HepG2 (cell line): ENCODE measurements around the gene TPST1. TPM values are rescaled to one million over a fixed set of nuclear protein-coding genes. Genes with fewer than 3 reads are reported as not detected.

Source experiments
- ATAC-seq: fragments of 200-7000 bp; cut with Tn5 transposase; 3 replicates; pipeline ENCODE4 v1.9.1; 2020; ENCODE audit warnings: mild to moderate bottlenecking, moderate library complexity
- BruUV-seq: library from RNA; stranded (reverse); fragments of 400-500 nt; replicated peaks from 2 replicates; lab custom pipeline; 2021; lab: Mats Ljungman, UMichigan
- CTCF ChIA-PET: fragments of 300-600 bp; formaldehyde crosslinking; extraction: SDS; loops from one replicate; lab custom pipeline; 2021; ENCODE audit warnings: low total read pairs, inconsistent platforms, low intra/inter-chr PET ratio; lab: Yijun Ruan, JAX
- POLR2A ChIA-PET: fragments of 350-600 bp; sonication (Branson Sonifier 250); formaldehyde crosslinking; loops from one replicate; lab custom pipeline; 2020; ENCODE audit warnings: antibody characterized with exemption, inconsistent platforms; lab: Yijun Ruan, JAX
- DNase-seq: peaks from one replicate; pipeline ENCODE4 v3.0.0-alpha.2; 2015; ENCODE audit warnings: low spot score
- FAIRE-seq: peaks from 3 replicates; lab custom pipeline; 2011; peaks lifted over from hg19 to GRCh38; lab: Jason Lieb, UNC
- H2AFZ ChIP-seq: one replicate; pipeline ENCODE4 v1.6.1; 2011; ENCODE audit warnings: low read length, inconsistent platforms
- H3K27ac ChIP-seq: fragments of 300-600 bp; 3 replicates; pipeline ENCODE4 v1.8.0; 2011; ENCODE audit warnings: mixed run types, mild to moderate bottlenecking, mixed read lengths, low read length, inconsistent platforms; ENCODE audit not compliant: insufficient read depth; ENCODE audit errors: extremely low read length
- H3K27me3 ChIP-seq, 2 experiments: fragments of 200-600 bp in 1 of 2; 2 replicates in 1 of 2; 3 replicates in 1 of 2; pipeline versions ENCODE4 v1.6.0 to v1.8.0; 2011; ENCODE audit warnings: low read length in 2 of 2, mild to moderate bottlenecking in 2 of 2, moderate library complexity in 2 of 2, inconsistent platforms in 1 of 2; ENCODE audit not compliant: insufficient read depth in 2 of 2, control insufficient read depth in 1 of 2
- H3K36me3 ChIP-seq, 2 experiments: fragments of 200-600 bp in 1 of 2; replicated peaks in 1 of 2; 2 replicates in 1 of 2; 3 replicates in 1 of 2; pipeline versions ENCODE4 v1.5.1 to v1.8.0; 2011; ENCODE audit warnings: low read length in 2 of 2, inconsistent platforms in 1 of 2; ENCODE audit not compliant: insufficient read depth in 2 of 2, control insufficient read depth in 1 of 2
- H3K4me1 ChIP-seq: 2 replicates; pipeline ENCODE4 v1.5.1; 2012; ENCODE audit warnings: low read length, inconsistent platforms; ENCODE audit not compliant: insufficient read depth
- H3K4me2 ChIP-seq: 2 replicates; pipeline ENCODE4 v1.6.0; 2011; ENCODE audit warnings: low read depth, low read length, inconsistent platforms
- H3K4me3 ChIP-seq, 3 experiments: fragments of 200-600 bp in 1 of 3; sonication (generic), shearing (Covaris generic) in 1 of 3; replicated peaks in 1 of 3; 2 replicates each; pipeline ENCODE4 v1.5.1; 2011 to 2016; ENCODE audit warnings: low read length in 3 of 3, inconsistent platforms in 2 of 3, low read depth in 2 of 3, mild to moderate bottlenecking in 2 of 3, control low read depth in 1 of 3, mixed read lengths in 1 of 3; ENCODE audit not compliant: insufficient read depth in 1 of 3
- H3K79me2 ChIP-seq: one replicate; pipeline ENCODE4 v1.6.1; 2011; ENCODE audit warnings: low read length, inconsistent platforms; ENCODE audit not compliant: insufficient read depth
- H3K9ac ChIP-seq: 2 replicates; pipeline ENCODE4 v1.6.0; 2011; ENCODE audit warnings: mild to moderate bottlenecking, low read depth, low read length, inconsistent platforms; ENCODE audit not compliant: insufficient read depth
- H3K9me3 ChIP-seq: 2 replicates; pipeline ENCODE4 v1.5.1; 2012; ENCODE audit warnings: mild to moderate bottlenecking, low read length
- H4K20me1 ChIP-seq: 2 replicates; pipeline ENCODE4 v1.6.0; 2011; ENCODE audit warnings: inconsistent platforms, mild to moderate bottlenecking, low read length, moderate library complexity; ENCODE audit not compliant: insufficient read depth
- ARNTL ChIP-seq: sonication (generic); formaldehyde crosslinking; IDR thresholded peaks from 2 replicates; pipeline ENCODE4 v1.4.0; 2020; ENCODE audit warnings: mild to moderate bottlenecking, missing genetic modification reagents
- CHD2 ChIP-seq: IDR thresholded peaks from 2 replicates; pipeline ENCODE4 v1.6.1; 2011; ENCODE audit warnings: low read depth, low read length, improper control_type of control experiment
- HNRNPK ChIP-seq: fragments of 200-400 bp; formaldehyde crosslinking; IDR thresholded peaks from 2 replicates; pipeline ENCODE4 v1.6.1; 2018; ENCODE audit warnings: low read length, low read depth, moderate library complexity, mild to moderate bottlenecking; ENCODE audit not compliant: poor library complexity, severe bottlenecking
- MATR3 ChIP-seq: sonication (generic); formaldehyde crosslinking; IDR thresholded peaks from 2 replicates; pipeline ENCODE4 v1.4.0; 2020; ENCODE audit warnings: missing genetic modification reagents
- NFE2 ChIP-seq: sonication (generic); formaldehyde crosslinking; IDR thresholded peaks from 2 replicates; pipeline ENCODE4 v1.4.0; 2020; ENCODE audit warnings: missing genetic modification reagents
- PAWR ChIP-seq: sonication (generic); formaldehyde crosslinking; IDR thresholded peaks from 2 replicates; pipeline ENCODE4 v1.4.0; 2020; ENCODE audit warnings: missing genetic modification reagents, mild to moderate bottlenecking, borderline replicate concordance
- SMARCE1 ChIP-seq: fragments of 450-650 bp; IDR thresholded peaks from 2 replicates; pipeline ENCODE4 v1.6.1; 2017; ENCODE audit warnings: borderline replicate concordance
- ZNF136 ChIP-seq: sonication (generic); formaldehyde crosslinking; IDR thresholded peaks from 2 replicates; pipeline ENCODE4 v1.8.1; 2022; ENCODE audit warnings: low read depth, mild to moderate bottlenecking, moderate library complexity, missing genetic modification reagents
- ZNF773 ChIP-seq: sonication (generic); formaldehyde crosslinking; IDR thresholded peaks from 2 replicates; pipeline ENCODE4 v1.4.0; 2020; ENCODE audit warnings: missing genetic modification reagents, borderline replicate concordance
- WGBS: methylation state at CpG from one replicate; pipeline ENCODE4 v1.1.6; 2017; ENCODE audit warnings: low lambda C conversion rate; 5-methylcytosine and 5-hydroxymethylcytosine counted together
- in situ Hi-C: cut with HindIII; loops from 2 replicates; pipeline ENCODE4 v1.10.0; 2017; ENCODE audit warnings: low pct_unique_long_range_greater_than_20kb; ENCODE audit not compliant: extremely low pct_ligation_motif_present
- intact Hi-C: fragments of 100-400 bp; cut with micrococcal nuclease; formaldehyde crosslinking; loops from one replicate; pipeline ENCODE4 v1.10.0; 2022; ENCODE audit not compliant: unreplicated experiment
- polyA plus RNA-seq, 8 experiments: library from polyadenylated mRNA; depleted of rRNA in 3 of 8; stranded (reverse) in 7 of 8; unstranded in 1 of 8; fragments of >200 nt; fragmentation: Illumina TruSeq in 4 of 8; extraction: Trizol in 4 of 8; gene quantifications; 2 replicates each; pipeline versions ENCODE4 v1.2.1 to v1.2.3, GENCODE V29; 2011 to 2016; ENCODE audit warnings: low read depth in 4 of 8, missing spikeins in 1 of 8, mixed read lengths in 1 of 8; ENCODE audit not compliant: insufficient read depth in 1 of 8
- total RNA-seq, 5 experiments: library from RNA; depleted of rRNA; stranded (reverse); fragments of >200 nt; fragmentation: Illumina TruSeq; extraction: Trizol; gene quantifications; 2 replicates each; pipeline ENCODE4 v1.2.3, GENCODE V29; 2016; ENCODE audit warnings: low read depth in 1 of 5
- TF ChIP-seq, protein P1 (sequence below): sonication (generic); formaldehyde crosslinking; IDR thresholded peaks from 2 replicates; pipeline ENCODE4 v1.4.0; 2020; ENCODE audit warnings: missing genetic modification reagents

Gene TPST1
- total and polyA plus RNA-seq, 2 of the 13 experiments (the other 11 are each of a cell fraction or from before 2014, with no cell fraction given), result 24.3 to 34.1 TPM

- TF ChIP-seq ZNF773 (CRISPR knock-in tag) (no peak), HNRNPK (no peak), MATR3 (CRISPR knock-in tag) (no peak), ARNTL (CRISPR knock-in tag) (no peak), SMARCE1 (no peak), PAWR (CRISPR knock-in tag) (no peak), NFE2 (CRISPR knock-in tag) (no peak), CHD2 (no peak)
- TF ChIP-seq, all 625 proteins: peak for 0
- H3K9me3 ChIP-seq, result peaks cover 20% of the 10 kb centered on the region
- POLR2A ChIA-PET, result no interaction called here
- H3K27me3 ChIP-seq, result no peaks in the 10 kb centered on the region
- ATAC-seq (no peak), FAIRE-seq (no peak), DNase-seq (no peak)
- H2AFZ ChIP-seq, result no peak overlapping the region
- no TSS peak for BruUV-seq
- no peaks in the 10 kb centered on the region for H3K79me2 ChIP-seq
- no peak overlapping the region for H3K27ac ChIP-seq
- WGBS, result 90% methylated on average over 6 of the region's 6 CpGs
- CTCF ChIA-PET, result no interaction called here
- H3K9ac ChIP-seq, result no peak overlapping the region
- H4K20me1 ChIP-seq, result no peaks in the 10 kb centered on the region
- intact Hi-C loops (no loop called here), in situ Hi-C loops (no loop called here)
- H3K4me2 ChIP-seq, result no peak overlapping the region
- H3K36me3 ChIP-seq, result no peaks in the 10 kb centered on the region
- peaks cover 34% of the 10 kb centered on the region for H3K4me1 ChIP-seq
- H3K4me3 ChIP-seq, result no peak overlapping the region
Measured at GRCh38 chr7:66335318-66335717, 130.2 kb downstream of the TPST1 start.

- H3K79me2 ChIP-seq, result no peaks in the 10 kb centered on the region
- no peak overlapping the region for H3K4me3 ChIP-seq
- H3K9me3 ChIP-seq, result peaks cover 24% of the 10 kb centered on the region
- FAIRE-seq (no peak), ATAC-seq (no peak), DNase-seq (no peak)
- in situ Hi-C loops, result no loop called here
- intact Hi-C loops, result no loop called here
- no peak overlapping the region for H2AFZ ChIP-seq
- no peak overlapping the region for H3K27ac ChIP-seq
- H3K9ac ChIP-seq, result no peak overlapping the region
- ChIA-PET CTCF (no interaction called here), POLR2A (no interaction called here)
- no TSS peak for BruUV-seq
- no peaks in the 10 kb centered on the region for H3K36me3 ChIP-seq
- no peaks in the 10 kb centered on the region for H3K27me3 ChIP-seq
- H3K4me1 ChIP-seq, result peaks cover 34% of the 10 kb centered on the region
- H4K20me1 ChIP-seq, result no peaks in the 10 kb centered on the region
- TF ChIP-seq, protein P1, sequence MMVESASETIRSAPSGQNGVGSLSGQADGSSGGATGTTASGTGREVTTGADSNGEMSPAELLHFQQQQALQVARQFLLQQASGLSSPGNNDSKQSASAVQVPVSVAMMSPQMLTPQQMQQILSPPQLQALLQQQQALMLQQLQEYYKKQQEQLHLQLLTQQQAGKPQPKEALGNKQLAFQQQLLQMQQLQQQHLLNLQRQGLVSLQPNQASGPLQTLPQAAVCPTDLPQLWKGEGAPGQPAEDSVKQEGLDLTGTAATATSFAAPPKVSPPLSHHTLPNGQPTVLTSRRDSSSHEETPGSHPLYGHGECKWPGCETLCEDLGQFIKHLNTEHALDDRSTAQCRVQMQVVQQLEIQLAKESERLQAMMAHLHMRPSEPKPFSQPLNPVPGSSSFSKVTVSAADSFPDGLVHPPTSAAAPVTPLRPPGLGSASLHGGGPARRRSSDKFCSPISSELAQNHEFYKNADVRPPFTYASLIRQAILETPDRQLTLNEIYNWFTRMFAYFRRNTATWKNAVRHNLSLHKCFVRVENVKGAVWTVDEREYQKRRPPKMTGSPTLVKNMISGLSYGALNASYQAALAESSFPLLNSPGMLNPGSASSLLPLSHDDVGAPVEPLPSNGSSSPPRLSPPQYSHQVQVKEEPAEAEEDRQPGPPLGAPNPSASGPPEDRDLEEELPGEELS (CRISPR knock-in tag), result no peak
- peak; percentile 89; the same call in 1 of the 2 replicates for TF ChIP-seq ZNF136 (CRISPR knock-in tag)
- no peak overlapping the region for H3K4me2 ChIP-seq
Measured at GRCh38 chr7:66336760-66337159, 131.6 kb downstream of the TPST1 start.
